Left ventricle myocardium inferior (tissue), 1 donor: Measurements from ENCODE around the gene CLTC. TPM values are rescaled to one million over a fixed set of nuclear protein-coding genes. Genes with fewer than 3 reads are reported as not detected.
A peak's percentile ranks its signal among the peaks of the same experiment; 100 is the strongest.

Experiments used
- DNase-seq: peaks from one replicate; pipeline ENCODE4 v3.0.0-alpha.2; 2020
- H3K27ac ChIP-seq: fragments of 200-600 bp; replicated peaks from 2 replicates; pipeline ENCODE4 v1.8.0; 2021
- H3K27me3 ChIP-seq: fragments of 200-600 bp; 2 replicates; pipeline ENCODE4 v1.8.0; 2021; ENCODE audit warnings: low read depth
- H3K36me3 ChIP-seq: fragments of 200-600 bp; 2 replicates; pipeline ENCODE4 v1.8.0; 2021
- H3K4me1 ChIP-seq: fragments of 200-600 bp; 2 replicates; pipeline ENCODE4 v1.8.0; 2021
- H3K4me3 ChIP-seq: fragments of 200-600 bp; 2 replicates; pipeline ENCODE4 v1.8.0; 2021; ENCODE audit warnings: mild to moderate bottlenecking, moderate library complexity
- H3K9me3 ChIP-seq: fragments of 200-600 bp; replicated peaks from 2 replicates; pipeline ENCODE4 v1.8.0; 2021
- CTCF ChIP-seq: fragments of 200-600 bp; IDR thresholded peaks from 2 replicates; pipeline ENCODE4 v1.8.0; 2021; ENCODE audit warnings: antibody characterized with exemption, mild to moderate bottlenecking, borderline replicate concordance
- intact Hi-C: fragments of 100-400 bp; cut with micrococcal nuclease; formaldehyde crosslinking; loops from one replicate; pipeline ENCODE4 v1.11.0; 2022
- total RNA-seq: library from RNA; stranded (reverse); fragmentation: NEBNext Ultra II Directional; extraction: Animal tissue kit (Norgen Biotek cat#: 25700); gene quantifications from one replicate; pipeline ENCODE4 v1.2.1, GENCODE V29; 2021
- donor health status: DM: no; HTN: yes; CAD: no; lungs with severe emphysema.

Gene CLTC
- total RNA-seq, 1 donor from 2014 or later, result 162 TPM

- no peak for DNase-seq
- no peaks in the 10 kb centered on the region for H3K27me3 ChIP-seq
- H3K4me3 ChIP-seq, result peak overlapping the region; percentile 10
- no peaks in the 10 kb centered on the region for H3K36me3 ChIP-seq
- no peak for TF ChIP-seq CTCF
- H3K4me1 ChIP-seq, result peaks cover 89% of the 10 kb centered on the region
- H3K9me3 ChIP-seq, result no peaks in the 10 kb centered on the region
- intact Hi-C loops, result no loop called here
- H3K27ac ChIP-seq, result peak overlapping the region; percentile 45
Observed at GRCh38 chr17:59633658-59634359, 14.1 kb downstream of the CLTC start.

- H3K9me3 ChIP-seq, result no peaks in the 10 kb centered on the region
- H3K4me3 ChIP-seq, result peak overlapping the region; percentile 10
- TF ChIP-seq CTCF, result no peak
- DNase-seq, result no peak
- intact Hi-C loops, result no loop called here
- peaks cover 89% of the 10 kb centered on the region for H3K4me1 ChIP-seq
- no peaks in the 10 kb centered on the region for H3K27me3 ChIP-seq
- H3K27ac ChIP-seq, result peak overlapping the region; percentile 45
- no peaks in the 10 kb centered on the region for H3K36me3 ChIP-seq
Observed at GRCh38 chr17:59634632-59635541, 15.2 kb downstream of the CLTC start.

- intact Hi-C loops, result no loop called here
- no peak for DNase-seq
- Histone ChIP-seq H3K27me3 (no peaks in the 10 kb centered on the region), H3K27ac (no peak overlapping the region), H3K36me3 (no peaks in the 10 kb centered on the region), H3K4me3 (no peak overlapping the region), H3K4me1 (peaks cover 89% of the 10 kb centered on the region), H3K9me3 (no peaks in the 10 kb centered on the region)
- TF ChIP-seq CTCF, result no peak
Observed at GRCh38 chr17:59637611-59638310, 18.1 kb downstream of the CLTC start.

- Histone ChIP-seq H3K9me3 (no peaks in the 10 kb centered on the region), H3K27ac (no peak overlapping the region), H3K27me3 (no peaks in the 10 kb centered on the region), H3K4me1 (peaks cover 88% of the 10 kb centered on the region), H3K4me3 (no peak overlapping the region), H3K36me3 (no peaks in the 10 kb centered on the region)
- intact Hi-C loops, result no loop called here
- no peak for TF ChIP-seq CTCF
- no peak for DNase-seq
Observed at GRCh38 chr17:59638553-59638952, 18.9 kb downstream of the CLTC start.

- no peak for TF ChIP-seq CTCF
- no peak for DNase-seq
- intact Hi-C loops, result no loop called here
- Histone ChIP-seq H3K9me3 (no peaks in the 10 kb centered on the region), H3K4me1 (peaks cover 89% of the 10 kb centered on the region), H3K36me3 (peaks cover 12% of the 10 kb centered on the region), H3K27ac (no peak overlapping the region), H3K4me3 (no peak overlapping the region), H3K27me3 (no peaks in the 10 kb centered on the region)
Observed at GRCh38 chr17:59641799-59642484, 22.2 kb downstream of the CLTC start.
